ENCODE data around the gene TMEM63C.

TMEM63C gene

DNA sequence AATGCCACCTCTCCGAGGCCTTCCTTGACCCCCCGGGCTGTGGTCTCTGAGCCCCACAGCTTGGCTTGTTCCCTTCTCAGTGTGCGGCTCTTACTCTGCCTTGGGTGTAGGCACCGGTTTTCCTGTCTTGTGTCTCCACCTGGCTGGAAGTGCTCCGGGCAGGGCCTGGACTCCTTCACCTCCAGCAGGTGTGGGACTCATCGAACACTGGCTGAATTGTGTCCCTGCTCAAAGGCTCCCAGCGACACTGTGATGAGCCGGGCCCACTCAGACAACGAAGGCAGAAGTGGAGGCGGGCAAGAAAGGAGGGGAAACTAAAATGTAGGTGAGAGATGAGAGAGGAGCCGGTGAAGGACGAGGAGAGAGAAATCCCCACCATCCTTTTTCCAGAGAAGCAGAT lies 18.0 kb downstream of the TMEM63C start:
- DNase-seq = no peak

- no peak for DNase-seq
These were observed 18.9 kb downstream of the TMEM63C start for GRCh38 chr14:77200406-77200985.

DNA sequence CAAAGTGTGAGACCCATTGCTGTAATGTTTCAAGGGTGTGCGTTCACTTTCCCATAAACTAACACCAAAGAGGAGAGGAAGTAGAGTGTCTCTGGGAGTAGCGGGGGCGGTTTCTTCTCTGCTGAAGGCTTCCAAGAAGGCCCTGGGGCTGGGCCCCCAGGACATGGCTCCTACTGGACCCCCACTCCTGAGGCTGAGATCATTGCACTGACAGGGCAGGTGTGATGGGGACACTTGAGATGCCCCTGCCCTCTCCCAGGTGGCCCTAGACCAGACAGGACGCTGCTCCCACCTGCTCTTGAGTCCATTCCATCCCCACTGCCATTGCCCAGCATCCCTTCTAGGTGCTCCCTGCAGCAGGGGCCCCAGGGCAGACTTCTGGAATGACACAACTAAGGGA lies 20.1 kb downstream of the TMEM63C start:
- DNase-seq = no peak

DNA sequence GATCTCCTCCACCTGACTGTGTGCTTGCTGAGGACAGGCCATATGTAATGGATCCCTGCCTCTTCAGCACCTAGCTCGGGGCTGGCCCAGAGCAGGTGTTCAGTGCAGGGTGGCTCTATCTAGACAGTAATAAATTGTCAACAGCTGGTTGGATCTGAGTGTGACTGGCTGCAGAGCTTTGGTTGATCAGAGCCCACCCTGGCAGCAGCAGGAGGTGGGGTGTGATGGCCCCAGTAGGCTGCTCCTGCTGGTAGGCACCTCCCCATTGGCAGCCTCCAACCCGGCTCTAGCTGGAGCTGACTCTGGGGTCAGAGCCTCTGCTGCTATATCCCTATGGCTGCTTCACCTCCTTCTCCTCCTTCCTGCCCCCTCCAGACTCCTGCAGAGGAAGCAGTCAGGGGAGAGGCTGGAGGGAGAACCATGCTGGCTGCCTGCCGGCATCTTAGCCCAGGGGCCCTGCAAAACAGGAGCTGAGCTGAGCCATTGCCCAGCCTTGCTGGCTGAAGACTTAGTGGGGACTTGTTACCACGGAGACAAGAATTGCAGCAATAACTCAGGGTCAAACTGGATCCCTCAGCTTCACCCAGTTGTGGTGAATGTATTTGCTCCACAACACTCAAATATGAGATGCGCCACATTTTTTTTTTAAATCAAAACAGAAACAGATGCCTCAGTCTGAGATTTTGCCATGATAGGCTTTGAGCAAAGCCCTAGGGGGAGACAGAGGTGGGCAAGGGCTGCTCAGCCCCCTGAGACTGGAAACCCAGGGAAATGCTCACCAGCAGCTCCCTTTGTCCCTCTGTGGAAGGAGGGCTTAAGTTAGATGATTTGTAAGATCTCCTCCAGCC lies 22.2 kb downstream of the TMEM63C start:
- DNase-seq = no peak

DNA sequence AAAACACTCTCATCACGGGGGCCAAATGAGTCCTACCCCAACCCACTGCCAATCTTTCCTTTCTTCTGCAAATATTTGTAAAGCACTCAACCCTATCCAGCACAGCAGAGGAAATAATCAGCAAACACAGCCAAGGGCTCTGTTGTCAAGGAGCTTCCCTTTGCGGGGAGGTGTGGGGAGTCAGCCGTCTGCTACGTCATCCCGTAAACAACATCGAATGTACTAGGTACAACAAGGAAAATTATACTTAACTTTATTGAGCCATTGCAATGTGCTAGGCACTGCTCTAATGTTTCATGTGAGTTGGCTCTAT lies 22.8 kb downstream of the TMEM63C start:
- DNase-seq = no peak

- no peak for DNase-seq
These were observed 23.3 kb downstream of the TMEM63C start for GRCh38 chr14:77204907-77205306.

DNA sequence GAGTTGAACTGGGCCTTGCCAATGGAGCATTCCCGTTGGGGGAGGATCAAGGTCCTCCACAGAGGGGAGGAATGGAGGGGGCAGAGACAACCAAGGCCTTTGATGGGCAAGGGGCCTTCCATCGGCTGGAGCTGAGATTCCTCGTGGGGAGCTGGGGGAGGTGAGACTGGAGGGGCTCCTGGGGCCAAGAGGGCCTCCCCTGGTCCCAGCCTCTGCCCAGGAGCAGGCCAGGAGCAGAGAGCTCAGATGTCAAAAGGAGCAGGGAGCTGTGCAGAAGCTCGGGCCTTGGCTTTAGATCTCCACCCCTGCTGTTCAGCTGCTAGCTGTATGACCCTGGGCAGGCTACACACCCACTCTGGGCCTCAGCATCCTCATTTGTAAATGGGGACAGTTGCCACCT lies 24.0 kb downstream of the TMEM63C start:
- DNase-seq = no peak

DNA sequence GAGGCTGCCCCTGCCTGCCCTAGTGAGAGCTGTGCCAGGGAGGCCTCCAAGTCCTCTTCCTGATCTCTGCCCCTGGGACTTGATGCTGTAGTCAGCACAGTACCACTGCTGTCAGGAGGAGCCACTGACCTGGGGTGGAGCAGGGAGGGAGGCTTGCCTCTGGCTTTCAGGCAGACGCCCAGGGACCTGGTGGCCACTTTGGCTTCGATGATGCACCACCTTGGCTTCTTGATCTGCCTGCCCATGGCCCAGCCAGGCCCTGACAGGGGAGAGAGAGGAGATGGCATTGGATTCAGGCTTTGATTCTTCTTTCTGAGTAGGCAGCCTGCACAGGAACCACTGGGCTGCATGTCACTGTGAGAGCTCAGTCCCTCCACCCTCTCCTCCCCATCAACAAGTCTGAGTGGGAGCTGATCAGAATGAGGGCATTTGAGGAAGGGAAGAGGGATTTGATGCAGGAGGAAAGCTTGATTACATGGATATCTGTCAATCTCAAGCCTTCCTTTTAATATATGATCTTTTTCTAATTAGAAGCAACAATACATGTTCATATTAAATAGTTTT lies 24.7 kb downstream of the TMEM63C start:
- no peak for DNase-seq

DNA sequence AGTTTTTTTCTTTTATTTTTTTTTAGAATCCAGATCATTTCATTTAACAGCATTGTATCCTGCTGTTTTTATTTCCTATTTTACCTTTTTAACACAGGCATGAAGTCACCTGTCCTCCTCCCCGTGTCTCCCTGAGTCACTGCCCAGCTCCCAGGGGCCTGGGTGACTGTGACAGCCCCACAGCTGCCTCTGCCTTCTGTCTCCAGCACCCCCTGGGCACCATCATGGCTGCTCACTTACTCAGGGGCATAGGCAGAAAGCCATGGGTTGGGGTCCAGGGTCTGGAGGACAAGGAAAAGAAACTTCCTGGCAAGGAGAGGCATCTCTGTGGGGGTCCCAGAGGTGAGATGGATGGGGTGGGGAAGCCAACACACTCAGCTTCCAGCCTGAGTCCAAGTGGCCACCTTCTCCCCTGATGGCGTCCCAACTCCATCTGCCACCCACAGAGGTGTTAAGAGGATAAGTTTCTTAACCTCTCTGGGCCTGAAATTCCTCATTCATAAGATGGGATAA lies 25.3 kb downstream of the TMEM63C start:
- DNase-seq = no peak

GRCh38 chr14:77208291-77208978 lies 26.8 kb downstream of the TMEM63C start:
- peak; percentile 83 for DNase-seq

- DNase-seq = no peak
These were observed 27.4 kb downstream of the TMEM63C start for GRCh38 chr14:77208979-77209318.

DNA sequence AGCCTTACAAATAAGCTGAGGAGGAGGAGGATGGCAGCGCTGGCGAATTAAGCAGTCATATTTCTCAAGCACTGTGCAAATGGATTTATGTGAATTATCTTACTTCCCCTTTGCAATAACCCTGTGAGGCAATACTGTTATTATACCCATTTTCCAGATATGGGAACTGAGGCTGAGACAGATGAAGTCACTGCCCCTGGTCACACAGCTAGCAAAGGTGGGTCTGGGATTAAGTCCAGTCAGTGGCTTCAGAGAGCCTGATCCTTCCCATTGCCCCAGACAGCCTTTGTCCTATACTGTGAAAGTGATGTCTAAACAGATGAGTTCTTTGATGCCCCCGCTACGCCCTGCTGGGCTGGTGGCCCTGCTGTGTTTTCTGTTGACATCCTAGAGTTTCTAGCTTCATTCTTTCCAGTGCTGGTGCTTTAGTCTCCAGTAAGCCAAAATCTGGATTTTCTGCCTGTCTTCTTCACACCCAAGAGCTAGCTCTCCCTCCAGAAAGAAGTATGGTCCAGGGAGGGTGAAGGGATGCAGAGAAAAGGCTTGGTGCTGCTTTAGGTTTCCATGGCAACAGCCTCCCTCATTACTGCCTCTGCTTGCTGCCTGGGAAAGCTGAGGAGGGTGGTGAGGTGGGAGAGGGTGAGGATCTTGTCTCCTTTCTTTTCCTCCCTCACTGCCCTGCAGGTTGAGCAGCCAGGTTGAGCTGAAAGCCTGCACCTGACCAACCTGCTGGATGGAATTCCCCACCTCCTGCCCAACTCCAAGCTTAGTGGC lies 30.7 kb downstream of the TMEM63C start:
- DNase-seq = no peak

DNA sequence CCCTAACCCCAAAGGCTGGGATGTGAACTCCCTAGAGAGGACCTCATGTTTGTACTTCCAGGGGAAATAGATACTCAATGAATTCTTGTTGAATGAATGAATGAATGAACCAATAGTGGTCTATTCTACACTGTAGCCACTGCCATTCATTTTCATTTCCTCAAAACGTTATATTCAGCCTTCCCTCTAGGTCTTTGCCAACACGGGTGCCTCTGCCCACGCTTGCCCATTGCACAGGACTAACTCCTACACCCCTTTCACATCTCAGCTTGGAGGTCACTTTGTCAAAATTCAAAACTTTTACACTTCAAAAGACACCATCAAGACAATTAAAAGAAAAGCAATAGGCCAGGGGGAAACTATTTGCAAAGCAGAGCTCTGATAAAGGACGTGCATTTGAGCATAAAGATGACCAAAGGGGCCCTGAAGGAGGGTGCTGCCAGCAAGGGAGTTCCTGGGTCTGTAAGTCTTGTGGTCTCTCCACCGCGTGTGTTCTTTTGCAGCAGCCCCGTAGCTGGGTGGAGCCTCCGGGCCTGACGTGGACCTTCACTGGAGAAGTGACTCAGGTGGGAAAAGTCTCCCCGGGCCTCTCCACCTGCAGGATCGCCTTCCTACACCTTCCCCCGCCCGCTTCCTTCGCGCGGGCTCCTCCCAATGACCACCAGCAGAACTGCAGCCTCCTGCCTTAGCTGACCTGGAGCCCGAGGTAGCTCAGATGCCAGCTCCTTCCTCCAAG lies 31.5 kb downstream of the TMEM63C start:
- DNase-seq = no peak

DNA sequence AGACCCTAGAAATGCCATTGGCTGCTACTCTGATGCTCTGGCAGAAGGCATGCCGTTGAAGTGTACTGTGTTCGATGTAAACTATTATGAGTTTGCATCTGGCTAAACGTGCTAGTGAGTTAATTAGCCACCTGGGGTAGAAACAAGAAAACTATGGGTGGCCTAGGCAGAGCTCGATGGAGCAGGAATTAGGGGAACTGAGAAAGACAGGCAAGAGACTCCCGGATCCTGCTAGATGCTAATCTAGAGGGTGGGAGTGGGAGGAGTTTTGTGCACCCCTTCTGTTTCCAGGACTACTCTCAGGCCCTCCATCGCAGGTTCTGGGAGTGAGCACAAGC lies 32.0 kb downstream of the TMEM63C start:
- no peak for DNase-seq

DNA sequence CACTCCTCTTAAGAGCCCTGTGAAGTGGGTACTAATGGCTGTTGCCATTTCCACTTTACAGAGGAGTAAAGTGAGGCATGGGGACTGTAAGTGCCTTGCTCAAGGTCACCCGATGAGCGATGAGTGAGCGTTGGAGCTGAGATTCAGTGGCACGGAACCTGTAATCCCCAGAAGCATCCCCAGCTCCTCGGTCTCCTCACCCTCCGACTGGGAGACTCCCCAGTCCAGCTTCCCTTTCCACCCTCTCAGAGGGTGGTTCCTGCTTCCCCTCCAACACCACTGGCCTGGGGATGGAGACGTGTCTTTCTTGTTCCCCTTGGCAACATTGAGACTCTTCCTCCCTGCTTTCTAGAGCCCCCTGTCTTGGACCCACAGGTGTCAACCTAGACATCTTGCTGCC lies 32.6 kb downstream of the TMEM63C start:
- no peak for DNase-seq

DNA sequence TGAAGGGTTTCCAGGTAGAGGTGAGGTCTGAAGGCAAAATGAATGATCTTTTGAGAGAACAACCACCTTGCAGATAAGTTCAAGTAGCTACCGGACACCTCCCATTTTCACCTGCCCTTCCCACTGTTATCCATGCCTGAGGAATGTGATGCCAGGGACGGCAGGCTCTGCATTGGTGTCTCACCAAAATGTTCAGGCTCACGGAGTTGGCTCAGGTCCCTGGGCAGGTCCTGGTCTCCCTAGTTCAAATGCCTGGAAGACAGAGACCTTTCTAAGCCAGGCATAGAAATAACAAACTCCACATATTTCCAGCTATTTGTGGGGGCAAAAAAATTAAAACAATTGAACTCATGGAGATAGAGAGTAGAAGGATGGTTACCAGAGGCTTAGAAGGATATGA lies 36.0 kb downstream of the TMEM63C start:
- DNase-seq = no peak

DNA sequence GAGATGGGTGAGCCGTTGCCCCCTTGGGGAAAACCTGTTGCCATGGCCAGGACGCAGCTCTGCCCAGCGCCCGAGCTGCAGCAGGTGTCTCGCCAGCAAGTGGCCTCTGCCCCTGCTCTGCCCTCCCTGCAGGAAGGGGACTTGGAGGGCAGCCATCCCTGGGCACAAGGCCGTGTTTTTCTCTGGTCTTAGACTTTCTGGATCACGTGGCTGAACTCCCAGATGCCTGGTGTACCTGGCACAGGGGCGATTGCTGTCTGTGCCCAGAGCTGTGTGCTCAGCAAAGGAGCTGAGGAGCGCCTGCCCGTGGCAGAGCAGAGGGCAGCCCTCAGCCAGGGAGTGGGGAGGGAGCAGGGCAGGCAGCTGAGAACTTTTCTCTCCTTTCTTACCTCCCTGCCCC lies 38.0 kb downstream of the TMEM63C start:
- DNase-seq = no peak

GRCh38 chr14:77220246-77221017 lies 38.8 kb downstream of the TMEM63C start:
- no peak for DNase-seq

- no peak for DNase-seq
These were observed 39.8 kb downstream of the TMEM63C start for GRCh38 chr14:77221241-77221871.

GRCh38 chr14:77222546-77223225 lies 41.1 kb downstream of the TMEM63C start:
- DNase-seq = no peak

DNA sequence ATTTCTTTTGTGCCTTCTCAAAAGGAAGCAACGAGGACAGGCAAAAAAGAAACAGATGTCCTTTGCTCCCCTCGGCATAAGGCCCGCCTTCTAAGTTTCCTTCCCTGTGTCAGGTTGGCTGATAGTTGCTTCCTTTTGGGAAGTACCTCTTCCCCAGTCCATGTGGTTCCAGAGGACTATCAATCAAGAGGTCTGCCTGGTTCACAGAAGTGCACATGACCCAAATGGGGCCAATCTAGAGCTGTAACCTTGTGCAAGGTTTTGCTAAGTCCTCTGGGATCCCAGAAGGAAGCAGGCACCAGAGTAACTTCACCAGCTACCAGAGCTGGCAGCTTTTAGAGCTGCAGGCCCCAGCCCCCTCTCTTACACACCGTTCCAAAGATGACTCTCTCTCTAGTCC lies 42.6 kb downstream of the TMEM63C start:
- no peak for DNase-seq
